Activated CD8-positive, alpha-beta T cell treated with anti-CD3 and anti-CD28 coated beads for 36 hours (primary cell): ENCODE measurements around the gene PLCG2. TPM values are rescaled to one million over a fixed set of nuclear protein-coding genes. Genes with fewer than 3 reads are reported as not detected.

Experiments
- ATAC-seq: fragments of 200-7000 bp; cut with Tn5 transposase; one replicate; pipeline ENCODE4 v1.10.0; 2021; ENCODE audit warnings: mild to moderate bottlenecking, moderate library complexity
- CTCF ChIA-PET: fragments of 350-600 bp; sonication (Branson Sonifier 250); formaldehyde crosslinking; loops from one replicate; lab custom pipeline; 2021; ENCODE audit warnings: antibody characterized with exemption; lab: Charles Lee
- POLR2A ChIA-PET: fragments of 350-600 bp; sonication (Branson Sonifier 250); formaldehyde crosslinking; loops from one replicate; lab custom pipeline; 2021; ENCODE audit warnings: antibody characterized with exemption; lab: Charles Lee
- DNase-seq: peaks from one replicate; pipeline ENCODE4 v3.0.0-alpha.2; 2020
- H3K27ac Mint-ChIP-seq: one replicate; pipeline ENCODE4 v1.8.0; 2021; ENCODE audit warnings: mild to moderate bottlenecking, mixed read lengths
- H3K27me3 Mint-ChIP-seq: one replicate; pipeline ENCODE4 v1.8.0; 2021; ENCODE audit warnings: mixed read lengths
- H3K36me3 Mint-ChIP-seq: one replicate; pipeline ENCODE4 v1.8.0; 2021; ENCODE audit warnings: low read depth, mixed read lengths
- H3K4me1 Mint-ChIP-seq: one replicate; pipeline ENCODE4 v1.8.0; 2021; ENCODE audit warnings: low read depth, mixed read lengths
- H3K4me3 Mint-ChIP-seq: one replicate; pipeline ENCODE4 v1.8.0; 2021; ENCODE audit warnings: mild to moderate bottlenecking, moderate library complexity, mixed read lengths
- H3K9me3 Mint-ChIP-seq: one replicate; pipeline ENCODE4 v1.8.0; 2021; ENCODE audit warnings: mixed read lengths
- CTCF ChIP-seq: fragments of 200-600 bp; IDR thresholded peaks from one replicate; pipeline ENCODE4 v1.8.0; 2022; ENCODE audit warnings: antibody characterized with exemption, mild to moderate bottlenecking
- intact Hi-C: fragments of 100-400 bp; cut with micrococcal nuclease; formaldehyde crosslinking; loops from one replicate; pipeline ENCODE4 v1.10.0; 2022
- total RNA-seq, 2 experiments: library from RNA; stranded (reverse); gene quantifications; one replicate each; pipeline ENCODE4 v1.2.3, GENCODE V29; 2021

Gene PLCG2
- 10 to 100 TPM; 12.7 to 13.7 TPM for total RNA-seq

DNA sequence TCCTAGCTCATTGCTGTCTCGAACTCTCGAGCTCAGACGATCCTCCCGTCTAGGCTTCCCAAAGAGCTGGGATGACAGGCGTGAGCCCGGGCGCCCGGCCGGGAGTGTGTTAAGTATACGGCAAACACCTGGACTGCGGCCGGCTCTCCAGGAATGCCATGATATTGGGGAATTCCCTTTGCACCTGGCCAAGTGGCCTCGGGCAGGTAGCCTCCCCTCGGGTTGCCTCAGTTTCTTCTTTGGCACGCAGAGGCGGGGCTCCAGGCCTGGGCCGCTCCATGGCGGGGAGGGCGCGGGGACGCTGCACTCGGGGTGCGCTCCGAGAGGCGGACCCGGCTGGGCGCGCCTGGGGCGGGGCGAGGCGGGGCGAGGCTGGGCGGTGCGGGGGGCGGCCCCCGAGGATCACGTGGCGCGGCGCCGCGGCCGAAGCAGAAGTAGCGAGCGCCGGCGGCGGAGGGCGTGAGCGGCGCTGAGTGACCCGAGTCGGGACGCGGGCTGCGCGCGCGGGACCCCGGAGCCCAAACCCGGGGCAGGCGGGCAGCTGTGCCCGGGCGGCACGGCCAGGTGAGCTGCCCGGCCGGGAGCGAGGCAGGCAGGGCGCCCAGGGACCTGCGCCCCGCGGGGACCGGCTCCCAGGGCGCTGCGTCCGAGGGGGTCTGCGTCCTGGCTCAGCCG, at the start of gene PLCG2:
TSS of gene PLCG2 (plus strand) at position 431 of the 675 bp plus-strand sequence. CDS start 6,699 bp downstream, outside the sequence.
- no peaks in the 10 kb centered on the region for H3K9me3 Mint-ChIP-seq
- H3K36me3 Mint-ChIP-seq: no peaks in the 10 kb centered on the region
- ATAC-seq: peak; percentile 98
- ChIA-PET CTCF (interaction anchor here (0.7 to 1.7 kb wide), 6 partner anchors 19 to 106 kb away, joined by 3 to 9 read pairs (median 3); no protein-coding TSS in a partner anchor), POLR2A (interaction anchor here (0.7 to 1.1 kb wide), 3 partner anchors 17 to 96 kb away, joined by 3 read pairs; no protein-coding TSS in a partner anchor)
- peaks cover 39% of the 10 kb centered on the region for H3K27me3 Mint-ChIP-seq
- peak; percentile 77 for DNase-seq
- H3K4me3 Mint-ChIP-seq: peak within 1 kb of the TSS; percentile 77
- H3K27ac Mint-ChIP-seq: peak within 1 kb of the TSS; percentile 25
- intact Hi-C loops: loop anchor here (10.0 kb wide), 1 partner anchor 96 kb away; no protein-coding TSS in a partner anchor
- peaks cover 10% of the 10 kb centered on the region for H3K4me1 Mint-ChIP-seq
- no peak for TF ChIP-seq CTCF

DNA sequence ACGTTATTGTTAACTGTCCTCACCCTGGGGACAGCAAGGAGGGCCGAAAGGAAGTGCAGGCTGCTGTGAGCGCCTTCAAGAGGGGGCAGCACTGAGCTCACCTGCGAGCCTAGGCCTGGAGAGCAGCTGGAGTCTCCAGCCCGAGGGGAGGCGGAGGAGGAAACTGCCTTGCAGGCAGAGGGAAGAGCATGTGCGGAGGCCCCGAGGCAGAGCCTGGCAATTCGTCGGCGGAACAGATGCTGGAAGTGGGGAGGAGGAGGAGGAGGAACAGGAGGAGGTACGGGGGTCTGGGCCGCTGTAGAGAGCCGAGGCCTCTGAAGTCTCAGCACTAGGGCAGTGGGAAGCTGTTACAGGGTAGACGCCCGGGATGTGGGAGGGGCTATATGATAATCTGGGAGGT, 49.6 kb upstream of the PLCG2 start:
- Mint-ChIP-seq H3K9me3 (no peaks in the 10 kb centered on the region), H3K27me3 (no peaks in the 10 kb centered on the region), H3K4me1 (peaks cover 12% of the 10 kb centered on the region), H3K27ac (no peak overlapping the region), H3K4me3 (peak overlapping the region; percentile 33), H3K36me3 (no peaks in the 10 kb centered on the region)
- ChIA-PET CTCF (interaction anchor here (0.7 to 4.8 kb wide), 27 partner anchors 10 to 525 kb away, joined by 3 to 26 read pairs (median 4); no protein-coding TSS in a partner anchor), POLR2A (interaction anchor here (0.8 kb wide), 1 partner anchor 329 kb away, joined by 3 read pairs; no protein-coding TSS in a partner anchor)
- intact Hi-C loops: loop anchor here (10.0 kb wide), 1 partner anchor 365 kb away; no protein-coding TSS in a partner anchor
- DNase-seq (peak; percentile 27), ATAC-seq (no peak)
- TF ChIP-seq CTCF: no peak

- H3K4me1 Mint-ChIP-seq: peaks cover 12% of the 10 kb centered on the region
- H3K9me3 Mint-ChIP-seq: no peaks in the 10 kb centered on the region
- ATAC-seq (peak; percentile 93), DNase-seq (peak; percentile 67)
- H3K27ac Mint-ChIP-seq: peak overlapping the region; percentile 91
- ChIA-PET CTCF (interaction anchor here (0.7 to 4.8 kb wide), 32 partner anchors 10 to 526 kb away, joined by 3 to 26 read pairs (median 4); no protein-coding TSS in a partner anchor), POLR2A (interaction anchor here (0.8 kb wide), 1 partner anchor 330 kb away, joined by 3 read pairs; no protein-coding TSS in a partner anchor)
- H3K36me3 Mint-ChIP-seq: no peaks in the 10 kb centered on the region
- intact Hi-C loops: no loop called here
- H3K27me3 Mint-ChIP-seq: no peaks in the 10 kb centered on the region
- TF ChIP-seq CTCF: peak; percentile 69
- peak overlapping the region; percentile 68 for H3K4me3 Mint-ChIP-seq
Measured at GRCh38 chr16:81730090-81731051, 48.7 kb upstream of the PLCG2 start.

GRCh38 chr16:81731649-81732048, 47.4 kb upstream of the PLCG2 start:
- peaks cover 12% of the 10 kb centered on the region for H3K4me1 Mint-ChIP-seq
- no peaks in the 10 kb centered on the region for H3K9me3 Mint-ChIP-seq
- no peak overlapping the region for H3K4me3 Mint-ChIP-seq
- ATAC-seq (no peak), DNase-seq (no peak)
- ChIA-PET POLR2A (no interaction called here), CTCF (interaction anchor here (2.6 to 4.8 kb wide), 2 partner anchors 8 to 109 kb away, joined by 14 to 26 read pairs; no protein-coding TSS in a partner anchor)
- no peaks in the 10 kb centered on the region for H3K27me3 Mint-ChIP-seq
- no peaks in the 10 kb centered on the region for H3K36me3 Mint-ChIP-seq
- TF ChIP-seq CTCF: no peak
- intact Hi-C loops: no loop called here
- no peak overlapping the region for H3K27ac Mint-ChIP-seq
